RKO (cell line): ENCODE data around the gene TBC1D1.
A peak's percentile ranks its signal among the peaks of the same experiment; 100 is the strongest.
"Not testable (repeated sequence)": the region's sequence is repeated elsewhere in the genome, so short reads cannot be mapped to it uniquely, and the experiment has no call there.

ENCODE experiments used
- DNase-seq: peaks from one replicate; pipeline ENCODE4 v3.0.0-alpha.2; 2016; ENCODE audit warnings: low spot score

The TBC1D1 gene

GRCh38 chr4:38015886-38016515 lies 125.1 kb downstream of the TBC1D1 start:
- DNase-seq: no peak

DNA sequence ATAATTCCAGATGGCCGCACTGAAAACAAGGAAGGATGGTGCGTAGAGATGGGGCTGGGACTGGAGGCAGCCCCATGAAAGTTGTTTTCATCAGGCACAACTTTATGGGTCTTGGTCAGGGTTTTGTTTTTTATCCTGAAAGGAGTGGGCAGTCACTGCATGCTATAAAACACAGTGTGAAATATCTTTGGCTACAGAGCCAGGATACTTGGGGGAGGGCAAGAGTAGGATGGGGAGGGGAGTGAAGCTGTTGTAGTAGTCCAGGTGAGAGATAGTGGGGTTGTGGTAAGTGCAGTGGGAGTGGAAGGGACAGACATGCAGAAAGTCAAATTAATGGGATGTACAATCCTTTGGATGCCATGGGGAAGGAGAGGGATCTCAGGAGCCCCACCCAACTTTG lies 125.8 kb downstream of the TBC1D1 start:
- no peak for DNase-seq

- DNase-seq: no peak
Measured at GRCh38 chr4:38017609-38018008, 126.7 kb downstream of the TBC1D1 start.

- DNase-seq: no peak
Measured at GRCh38 chr4:38020386-38020785, 129.5 kb downstream of the TBC1D1 start.

GRCh38 chr4:38020961-38021360 lies 130.1 kb downstream of the TBC1D1 start:
- not testable (repeated sequence) for DNase-seq

- DNase-seq: no peak
Measured at GRCh38 chr4:38021751-38022150, 130.9 kb downstream of the TBC1D1 start.

- no peak for DNase-seq
Measured at GRCh38 chr4:38023347-38024205, 132.7 kb downstream of the TBC1D1 start.

DNA sequence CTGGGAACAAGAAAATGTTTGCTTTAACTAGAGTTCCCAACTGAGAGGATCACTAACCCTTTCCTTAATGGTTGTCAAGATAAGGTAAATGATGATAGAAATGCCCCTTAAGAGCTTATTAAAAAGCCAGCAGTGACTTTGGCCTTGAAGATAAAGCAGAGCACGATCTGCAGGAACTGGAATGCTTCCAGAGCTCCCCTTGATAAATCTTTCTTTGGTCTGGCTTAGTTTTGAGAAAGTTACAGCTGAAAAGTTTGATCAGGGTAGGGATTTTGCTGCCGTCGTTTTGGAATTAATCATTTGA lies 133.3 kb downstream of the TBC1D1 start:
- no peak for DNase-seq

DNA sequence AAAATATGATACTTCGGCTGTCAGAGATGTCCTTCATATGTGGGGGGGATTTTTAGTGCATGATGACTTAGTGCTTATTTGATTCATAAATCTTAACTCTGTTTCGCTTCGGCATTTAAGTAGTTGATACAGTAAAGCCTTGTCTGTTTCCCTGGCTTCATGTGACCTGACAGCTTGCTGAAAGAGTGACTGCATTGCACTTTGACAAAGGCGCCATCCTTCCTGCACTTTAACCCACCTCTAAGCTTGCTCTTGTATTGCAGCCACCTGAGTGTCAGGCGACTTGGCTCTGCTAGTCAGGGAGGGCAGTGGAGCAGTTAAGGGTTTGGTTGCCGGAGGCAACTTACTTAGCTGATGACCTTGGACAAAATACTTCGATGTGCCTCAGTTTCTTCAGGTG lies 134.8 kb downstream of the TBC1D1 start:
- no peak for DNase-seq

- DNase-seq: no peak
Measured at GRCh38 chr4:38026158-38026740, 135.4 kb downstream of the TBC1D1 start.

- DNase-seq: no peak
Measured at GRCh38 chr4:38030023-38030422, 139.1 kb downstream of the TBC1D1 start.

- DNase-seq: peak; percentile 74
Measured at GRCh38 chr4:38034986-38035882, 144.3 kb downstream of the TBC1D1 start.

DNA sequence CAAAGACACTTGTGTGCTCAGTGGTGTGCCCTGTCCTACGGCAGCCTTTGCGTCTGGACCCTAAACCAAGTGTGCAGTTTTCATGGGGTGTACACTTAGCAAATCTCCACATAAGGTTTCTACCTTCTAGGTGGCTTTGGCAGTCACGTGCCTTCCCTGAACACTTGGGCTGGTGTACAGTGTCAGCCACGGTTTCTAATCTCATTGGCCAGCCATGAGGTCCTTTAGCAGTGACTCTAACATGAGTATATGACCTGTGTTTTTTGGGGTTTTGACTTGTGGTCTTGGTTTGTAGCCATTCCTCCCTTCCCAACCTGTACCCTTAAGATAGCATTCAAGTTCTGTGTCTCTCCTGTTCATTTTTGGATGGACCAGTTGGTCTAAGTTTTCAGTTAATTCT lies 145.7 kb downstream of the TBC1D1 start:
- DNase-seq: no peak

GRCh38 chr4:38037612-38038011 lies 146.7 kb downstream of the TBC1D1 start:
- DNase-seq: no peak

- no peak for DNase-seq
Measured at GRCh38 chr4:38040619-38041018, 149.7 kb downstream of the TBC1D1 start.

GRCh38 chr4:38044060-38044459 lies 153.2 kb downstream of the TBC1D1 start:
- DNase-seq: no peak

GRCh38 chr4:38045289-38045988 lies 154.6 kb downstream of the TBC1D1 start:
- DNase-seq: no peak

GRCh38 chr4:38046727-38047489 lies 156.0 kb downstream of the TBC1D1 start:
- no peak for DNase-seq

DNA sequence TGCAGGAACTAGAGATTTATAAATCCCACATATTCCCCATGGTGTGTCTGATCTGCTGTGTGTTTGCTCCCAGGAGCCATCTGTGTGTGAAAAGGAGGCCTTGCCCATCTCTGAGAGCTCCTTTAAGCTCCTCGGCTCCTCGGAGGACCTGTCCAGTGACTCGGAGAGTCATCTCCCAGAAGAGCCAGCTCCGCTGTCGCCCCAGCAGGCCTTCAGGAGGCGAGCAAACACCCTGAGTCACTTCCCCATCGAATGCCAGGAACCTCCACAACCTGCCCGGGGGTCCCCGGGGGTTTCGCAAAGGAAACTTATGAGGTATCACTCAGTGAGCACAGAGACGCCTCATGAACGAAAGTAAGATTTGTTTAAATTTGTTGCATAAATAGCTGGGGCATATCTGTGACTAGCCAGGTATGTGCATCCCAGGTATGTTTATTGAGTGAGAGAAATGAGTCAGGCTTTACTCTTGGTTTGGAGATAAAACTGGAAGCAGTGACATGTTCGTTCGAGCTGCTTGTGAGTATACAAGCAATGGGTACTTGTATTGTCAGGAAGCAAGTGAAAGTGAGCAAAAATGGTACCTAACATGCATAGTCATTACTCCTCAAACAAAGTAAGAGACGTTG lies 158.8 kb downstream of the TBC1D1 start:
- DNase-seq: no peak

DNA sequence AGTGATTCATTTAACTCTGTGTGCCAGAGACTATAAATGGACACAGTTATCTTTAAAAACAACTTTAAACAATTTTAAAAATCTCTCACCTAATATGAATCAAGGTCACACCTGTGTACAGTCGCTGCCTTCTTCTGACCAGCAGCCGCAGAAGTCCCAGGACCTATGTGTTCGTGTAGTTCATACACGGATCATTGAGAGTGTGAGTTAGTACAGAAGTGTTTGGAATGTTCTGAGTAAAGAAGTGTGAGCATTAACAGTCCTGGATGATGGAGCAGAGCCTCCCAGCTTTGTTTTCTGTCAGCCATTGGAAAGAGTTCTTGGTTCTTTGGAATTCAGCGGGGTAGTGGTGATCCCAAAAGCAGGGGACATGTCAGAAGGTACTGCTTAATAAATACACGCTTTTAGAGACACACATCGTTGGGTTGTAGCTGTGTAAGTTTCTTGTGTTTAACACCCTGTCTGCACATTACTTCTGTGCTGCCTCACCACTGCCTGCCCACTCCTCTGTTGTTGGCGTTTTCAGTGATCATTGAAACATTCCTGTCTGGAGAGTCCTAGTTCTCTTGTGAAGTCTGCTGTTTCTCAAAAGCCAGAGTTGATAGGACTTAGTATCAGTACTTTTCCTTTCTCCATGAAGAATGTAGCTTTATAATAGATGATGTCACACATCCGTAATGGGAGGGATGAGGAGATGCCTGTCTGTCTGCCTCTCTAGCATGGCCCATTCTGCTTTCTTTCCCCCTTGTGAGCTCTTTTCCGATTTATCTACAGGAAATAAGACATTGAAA lies 159.9 kb downstream of the TBC1D1 start:
- DNase-seq: peak; percentile 18
